ENCODE measurements around the gene FNDC4.
"Not testable (repeated sequence)": the region's sequence is repeated elsewhere in the genome, so short reads cannot be mapped to it uniquely, and the experiment has no call there.

Gene FNDC4

DNA sequence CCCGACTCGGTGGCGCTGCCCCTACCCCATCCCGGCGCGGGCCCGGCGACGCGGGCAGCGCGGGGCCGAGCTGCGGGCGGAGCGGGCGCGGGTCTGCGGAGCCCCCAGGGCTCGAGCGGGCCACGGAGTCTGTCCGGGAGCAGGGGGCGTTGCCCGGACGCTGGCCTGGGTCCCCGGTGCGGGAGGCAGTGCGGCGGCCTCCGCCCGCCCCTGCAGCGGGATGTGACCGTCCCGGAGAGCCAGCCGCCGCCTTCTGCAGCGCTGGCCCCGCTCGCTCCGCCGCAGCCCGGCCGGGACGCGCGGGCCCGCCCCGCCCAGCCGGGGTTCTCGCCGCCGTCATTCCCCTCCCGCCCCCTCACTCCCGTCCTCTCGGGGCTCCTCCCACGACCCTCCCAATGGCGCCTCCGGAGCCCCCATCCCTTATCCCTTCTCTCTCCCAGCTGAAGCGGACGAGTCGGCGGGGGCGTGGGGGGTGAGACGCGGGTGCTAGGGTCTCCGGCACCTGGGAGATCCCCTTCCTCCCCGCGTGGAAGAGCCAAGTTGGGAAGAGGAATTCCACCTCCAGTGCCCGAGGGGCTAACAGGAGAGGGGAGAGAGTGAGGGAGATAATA, at the start of gene FNDC4:
Gene FNDC4, minus strand, starts transcription at position 257 of the 611 bp plus-strand sequence. CDS start 521 bp downstream, outside the sequence.
- peak in 3 of 6 experiments; percentile 20 to 37 (median 21) for DNase-seq

DNA sequence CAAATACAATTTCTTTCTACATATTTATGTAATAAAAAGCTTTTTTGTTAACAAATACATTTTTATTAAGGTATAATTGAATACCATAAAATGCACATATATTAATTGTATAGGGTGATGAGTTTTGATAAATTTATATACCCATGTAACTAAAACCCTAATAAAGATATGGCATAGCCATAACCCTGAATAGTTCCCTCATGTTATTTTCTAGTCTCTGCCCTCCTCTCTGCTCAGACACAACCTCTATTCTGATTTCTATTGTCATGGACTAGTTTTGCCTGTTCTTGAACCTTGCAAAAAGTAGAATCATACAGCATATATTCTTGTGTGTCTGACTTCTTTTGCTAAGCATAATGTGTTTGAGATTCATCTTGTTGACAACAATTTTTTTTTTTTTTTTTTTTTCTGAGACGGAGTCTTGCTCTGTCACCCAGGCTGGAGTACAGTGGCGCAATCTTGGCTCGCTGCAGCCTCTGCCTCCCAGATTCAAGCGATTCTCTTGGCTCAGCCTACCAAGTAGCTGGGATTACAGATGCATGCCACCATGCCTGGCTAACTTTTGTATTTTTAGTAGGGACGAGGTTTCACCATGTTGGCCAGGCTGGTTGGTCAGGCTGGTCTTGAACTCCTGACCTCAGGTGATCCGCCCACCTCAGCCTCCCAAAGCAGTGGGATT, 49.3 kb upstream of the FNDC4 start:
- no peak for DNase-seq

- not testable (repeated sequence) for DNase-seq
These were observed 44.6 kb upstream of the FNDC4 start for GRCh38 chr2:27539649-27540048.

DNA sequence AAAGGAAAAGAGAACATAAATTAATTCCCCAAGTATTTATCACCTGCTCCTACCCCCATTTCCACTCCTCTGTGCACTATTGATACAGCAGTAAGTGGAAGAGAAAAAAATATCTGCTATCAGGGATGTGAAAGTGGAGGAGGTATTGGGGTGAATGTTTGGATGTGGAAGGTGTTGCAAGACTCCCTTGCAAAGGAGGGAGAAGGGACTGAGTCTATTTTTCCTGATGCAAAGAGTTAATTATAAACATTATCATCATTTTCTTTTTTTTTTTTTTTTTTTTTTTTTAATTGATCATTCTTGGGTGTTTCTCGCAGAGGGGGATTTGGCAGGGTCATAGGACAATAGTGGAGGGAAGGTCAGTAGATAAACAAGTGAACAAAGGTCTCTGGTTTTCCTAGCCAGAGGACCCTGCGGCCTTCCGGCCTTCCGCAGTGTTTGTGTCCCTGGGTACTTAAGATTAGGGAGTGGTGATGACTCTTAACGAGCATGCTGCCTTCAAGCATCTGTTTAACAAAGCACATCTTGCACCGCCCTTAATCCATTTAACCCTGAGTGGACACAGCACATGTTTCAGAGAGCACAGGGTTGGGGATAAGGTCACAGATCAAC, 43.9 kb upstream of the FNDC4 start:
- DNase-seq: not testable (repeated sequence)

DNA sequence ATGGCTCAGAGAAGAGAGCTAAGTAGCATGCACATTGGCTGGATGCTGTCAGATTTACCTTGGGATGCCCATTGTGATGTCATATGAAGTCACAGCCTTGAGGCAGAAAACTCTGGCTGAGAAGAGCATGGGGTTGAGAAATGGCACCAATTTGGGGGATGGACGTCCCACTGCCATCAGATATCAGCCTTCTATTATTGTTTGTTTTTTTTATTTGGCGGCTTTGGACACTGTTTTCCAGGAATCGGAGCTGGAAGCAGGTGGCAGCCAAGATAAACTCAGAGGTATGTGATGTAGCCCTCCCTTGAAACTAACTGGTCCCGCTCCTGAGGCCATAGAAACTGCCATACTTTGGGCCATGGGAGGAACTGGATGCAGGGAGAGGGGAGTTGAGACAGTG, 42.3 kb upstream of the FNDC4 start:
- DNase-seq: no peak

GRCh38 chr2:27531983-27532382, 37.0 kb upstream of the FNDC4 start:
- no peak for DNase-seq

GRCh38 chr2:27527182-27527581, 32.2 kb upstream of the FNDC4 start:
- no peak for DNase-seq

DNA sequence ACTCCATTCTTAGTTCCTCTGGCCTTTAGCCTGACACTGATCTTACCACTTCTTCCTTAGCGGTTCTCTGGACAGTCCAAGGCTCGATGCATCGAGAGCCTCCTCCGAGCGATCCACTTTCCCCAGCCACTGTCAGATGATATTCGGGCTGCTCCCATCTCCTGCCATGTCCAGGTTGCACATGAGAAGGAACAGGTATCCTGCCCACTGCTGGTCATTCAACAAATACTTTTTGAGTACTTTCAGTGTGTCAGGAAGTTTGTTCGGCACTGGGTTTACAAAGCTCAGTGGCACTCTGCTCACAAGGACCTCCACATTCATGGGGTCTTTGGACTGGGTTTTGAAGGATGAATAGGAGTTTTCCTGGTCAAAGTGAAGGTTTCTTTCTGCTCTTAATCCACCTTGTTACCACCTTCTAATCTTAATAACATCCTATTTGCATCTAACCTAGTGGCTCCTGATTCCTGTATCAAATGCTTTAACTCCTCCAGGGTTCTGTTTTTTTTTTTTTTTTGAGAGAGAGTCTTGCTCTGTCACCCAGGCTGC, 27.5 kb upstream of the FNDC4 start:
- DNase-seq: no peak

DNA sequence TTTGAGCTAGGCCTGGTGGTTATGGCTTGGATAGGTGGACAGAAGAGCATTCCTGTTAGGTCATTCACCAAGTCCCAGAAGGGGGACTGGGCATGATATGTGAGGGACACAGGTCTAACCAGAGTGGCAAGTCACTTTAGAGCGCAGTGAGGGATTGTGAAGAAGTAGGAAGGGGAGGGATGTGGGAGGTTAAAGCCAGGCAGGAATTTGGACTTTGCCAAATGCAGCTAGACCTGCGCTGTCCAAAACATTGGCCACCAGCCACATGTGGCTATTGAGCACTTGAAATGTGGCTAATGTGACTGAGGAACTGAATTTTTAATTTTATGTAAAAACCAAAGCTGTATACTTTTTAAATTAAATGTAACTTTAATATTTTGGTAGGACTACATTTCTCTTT, 25.3 kb upstream of the FNDC4 start:
- no peak for DNase-seq

DNA sequence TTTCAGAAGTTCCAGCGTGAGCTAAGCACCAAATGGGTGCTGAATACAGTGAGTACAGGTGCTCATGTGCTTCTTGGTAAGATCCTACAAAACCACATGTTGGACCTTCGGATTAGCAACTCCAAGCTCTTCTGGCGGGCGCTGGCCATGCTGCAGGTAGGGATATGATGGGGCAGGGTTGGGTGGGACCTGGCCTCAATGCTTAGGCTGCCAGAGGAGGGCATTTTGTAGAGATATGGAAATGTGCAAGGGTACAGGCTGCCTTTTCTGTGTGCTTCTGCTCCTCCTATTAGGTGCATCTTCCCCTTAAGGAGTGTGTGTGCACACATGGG, 23.7 kb upstream of the FNDC4 start:
- DNase-seq: no peak

GRCh38 chr2:27518113-27518781, 23.2 kb upstream of the FNDC4 start:
- no peak for DNase-seq

- DNase-seq: no peak
These were observed 14.3 kb upstream of the FNDC4 start for GRCh38 chr2:27509326-27509725.

DNA sequence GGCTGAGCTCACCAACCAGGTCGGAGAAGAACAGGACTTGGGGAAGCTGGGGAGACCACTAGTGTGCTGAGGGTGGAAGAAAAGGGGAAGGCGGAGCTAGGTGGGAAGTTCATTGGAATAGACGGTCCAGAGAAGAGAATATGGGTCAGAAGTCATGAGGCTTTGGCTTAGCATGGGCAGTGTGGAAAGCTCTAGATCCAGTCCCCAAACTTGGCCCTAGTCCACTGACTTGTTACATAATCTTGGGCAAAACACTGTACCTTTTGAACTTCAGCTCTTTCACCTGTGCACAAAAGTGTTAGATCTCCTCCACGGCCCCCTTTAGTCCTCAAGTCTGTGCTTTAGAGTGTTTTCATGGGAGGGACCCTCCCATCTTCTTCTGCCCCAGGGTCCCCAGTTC, 12.3 kb upstream of the FNDC4 start:
- DNase-seq: no peak

DNA sequence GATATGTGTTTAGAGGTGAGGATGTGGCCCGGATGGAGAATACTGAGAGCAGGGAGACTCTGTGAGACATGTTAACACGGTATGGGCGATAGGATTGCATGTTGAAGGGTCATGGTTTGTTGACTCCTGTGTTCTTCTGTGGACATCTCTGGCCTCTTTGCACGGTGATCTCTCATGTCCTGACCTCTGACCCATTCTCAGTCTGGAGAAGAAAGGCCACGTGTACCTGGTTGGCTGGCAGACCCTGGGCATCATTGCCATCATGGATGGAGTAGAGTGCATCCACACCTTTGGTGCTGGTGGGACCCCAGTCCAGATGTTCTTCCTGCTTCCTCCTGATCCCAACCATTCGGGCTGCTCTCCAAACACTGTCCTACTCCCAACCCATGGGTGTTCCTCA, 11.6 kb upstream of the FNDC4 start:
- no peak for DNase-seq

DNA sequence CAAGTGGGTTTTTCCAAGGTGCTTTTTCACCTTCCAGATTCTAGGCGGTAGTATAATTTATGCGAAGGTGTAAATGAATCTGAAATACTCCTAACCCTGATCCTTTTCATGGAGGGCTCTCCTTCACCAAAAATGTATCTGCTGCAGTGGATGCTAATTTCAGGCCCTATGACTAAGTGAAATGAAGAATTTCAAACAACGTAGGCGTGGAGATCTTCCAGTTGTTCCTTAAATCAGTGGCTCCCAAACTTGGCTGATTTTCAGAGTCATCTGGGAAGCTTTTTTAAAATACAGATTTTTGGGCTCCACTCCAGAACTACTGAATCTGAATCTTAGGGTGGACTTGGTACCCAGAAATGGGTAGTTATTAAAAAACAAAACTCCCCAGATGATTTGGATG, 7.1 kb upstream of the FNDC4 start:
- no peak for DNase-seq

DNA sequence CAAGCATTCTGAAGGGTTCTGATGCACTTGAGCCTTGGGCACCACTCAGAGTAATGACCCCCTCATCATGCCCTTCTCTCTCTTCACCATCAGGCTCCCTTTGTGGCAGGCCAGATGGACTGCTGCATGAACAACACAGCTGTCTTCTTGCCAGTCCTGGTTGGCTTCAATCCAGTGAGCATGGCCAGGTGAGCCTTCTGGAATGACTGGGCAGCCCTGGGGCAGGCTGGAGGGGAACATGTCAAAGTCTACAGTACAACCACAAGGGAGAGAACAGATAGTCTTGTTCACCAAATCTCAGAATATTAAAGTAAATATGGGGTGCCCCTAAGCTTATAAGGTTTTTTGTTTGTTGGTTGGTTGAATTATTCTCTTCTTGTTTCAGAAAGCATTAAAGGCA, 6.0 kb upstream of the FNDC4 start:
- DNase-seq: no peak

DNA sequence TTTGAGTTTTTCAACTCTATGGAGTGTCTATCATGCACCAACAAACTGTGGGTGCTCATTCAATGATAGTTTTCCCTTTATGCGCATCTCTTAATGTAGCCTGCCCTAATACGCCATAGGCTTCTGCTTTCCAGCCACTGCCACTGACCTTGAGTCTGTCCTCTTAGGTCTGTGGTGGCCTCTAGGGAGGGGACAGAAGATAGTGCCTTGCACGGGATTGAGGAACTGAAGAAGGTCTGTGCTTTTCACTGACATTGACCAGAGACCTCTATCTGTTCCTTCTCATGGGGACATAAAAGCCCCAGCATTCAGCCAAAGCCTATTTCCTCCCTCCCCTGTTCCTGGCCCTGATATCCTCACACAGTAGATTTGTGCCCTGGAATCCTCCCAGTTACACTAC, 4.0 kb upstream of the FNDC4 start:
- no peak for DNase-seq

GRCh38 chr2:27497288-27497627, 2.3 kb upstream of the FNDC4 start:
- no peak for DNase-seq

DNA sequence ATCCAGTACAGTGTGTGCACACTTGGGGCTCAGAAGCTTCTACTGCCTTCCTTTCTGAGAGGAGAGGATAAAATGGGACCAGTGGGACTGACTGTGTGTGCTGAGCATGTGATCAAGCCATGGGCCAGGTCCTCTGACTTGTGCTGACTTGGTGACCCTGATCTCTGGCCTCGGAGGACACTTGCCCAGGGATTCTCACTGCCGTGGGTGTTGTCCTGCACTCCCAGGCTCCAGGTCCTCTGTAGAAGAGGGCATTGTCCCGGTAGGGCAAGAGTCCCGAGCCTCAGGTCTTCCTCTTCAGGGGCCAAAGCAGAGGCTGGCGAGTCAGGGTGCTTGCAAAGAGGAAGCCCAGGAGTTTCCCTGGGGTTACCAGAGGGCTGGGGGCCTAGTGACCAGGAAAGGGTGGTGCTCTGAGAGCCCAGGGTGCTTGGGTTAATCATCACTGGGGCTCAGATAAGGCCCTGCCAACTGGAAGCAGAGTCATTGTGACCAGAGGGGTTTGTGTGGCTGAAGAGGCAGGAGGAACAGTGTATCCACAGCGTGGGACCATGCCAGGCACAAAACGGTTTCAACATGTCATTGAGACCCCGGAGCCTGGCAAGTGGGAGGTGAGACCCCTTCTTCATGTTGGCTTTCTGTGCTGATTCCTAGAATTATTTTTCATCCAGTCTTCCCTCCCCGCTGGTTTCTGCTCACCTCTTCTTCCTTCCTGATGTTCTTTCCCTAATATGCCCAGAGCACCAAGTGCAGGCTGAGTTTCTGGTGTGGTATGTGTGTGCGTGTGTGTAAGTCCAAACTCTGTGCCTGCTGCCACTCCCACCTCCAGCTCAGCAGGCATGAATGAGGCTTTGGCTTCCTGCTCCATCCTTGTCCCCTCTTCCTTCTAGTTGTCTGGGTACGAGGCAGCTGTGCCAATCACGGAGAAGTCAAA, 1.6 kb upstream of the FNDC4 start, which contains the start of gene GCKR:
Gene GCKR, plus strand, starts transcription at position 483 of the 931 bp plus-strand sequence. Its CDS starts 66 bp downstream, at position 549.
- no peak for DNase-seq

DNA sequence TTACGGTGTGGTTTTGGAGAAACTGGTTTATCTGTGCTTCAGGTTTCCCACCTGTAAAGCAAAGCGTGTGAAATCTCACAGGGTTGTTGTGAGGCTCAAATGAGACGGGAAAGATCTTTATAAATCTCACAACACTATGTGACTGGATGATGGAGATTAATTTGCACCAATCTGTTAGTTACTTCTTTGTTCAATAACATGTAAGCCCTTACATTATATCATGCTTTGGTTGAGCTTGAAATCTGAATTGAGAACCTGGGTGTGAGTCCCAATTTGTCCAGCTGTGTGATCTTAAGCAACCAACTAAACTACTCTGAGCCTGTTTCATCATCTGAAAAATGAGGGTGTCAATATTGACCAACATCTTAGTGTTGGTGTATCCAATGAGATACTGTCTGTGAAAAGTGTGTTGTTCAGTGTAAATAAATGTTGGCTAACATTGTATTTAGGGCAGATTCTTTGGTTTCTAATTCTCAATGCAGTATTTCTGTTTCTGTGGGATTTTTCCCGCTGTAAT, 898 bp upstream of the FNDC4 start:
- no peak for DNase-seq

DNA sequence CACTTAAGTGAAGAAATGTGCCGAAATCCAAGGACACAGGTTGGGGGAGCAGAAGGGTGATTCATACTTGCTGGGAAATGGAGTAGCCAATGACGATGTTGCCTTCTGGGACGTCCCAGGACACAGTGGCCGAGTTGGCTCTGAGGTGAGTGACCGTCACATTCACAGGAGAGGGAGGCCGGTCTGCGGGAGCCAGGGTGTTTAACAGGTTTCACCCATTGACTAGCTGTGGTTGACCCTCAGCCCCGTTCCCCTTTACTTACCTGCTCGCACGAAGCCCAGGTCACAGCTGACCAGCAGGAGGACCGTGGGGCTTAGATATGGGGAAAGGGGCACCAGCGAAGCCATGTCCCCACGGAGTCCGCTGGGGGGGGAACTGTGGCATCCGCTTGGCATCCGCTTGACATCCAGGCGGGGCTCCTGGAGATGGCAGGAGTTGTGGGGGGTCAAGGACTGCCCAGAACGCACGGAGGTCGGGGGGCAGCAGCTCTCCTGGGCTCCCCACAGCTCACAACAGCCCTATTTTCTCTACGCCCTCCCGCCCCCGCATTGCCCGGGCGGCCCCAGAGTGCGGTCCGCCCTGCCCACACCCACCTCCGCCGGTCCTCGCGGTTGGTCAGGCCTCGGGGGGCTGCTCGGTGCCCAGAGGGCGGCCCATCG, 586 bp downstream of the FNDC4 start:
- DNase-seq: peak in 2 of 6 experiments; percentile 7 to 9

DNA sequence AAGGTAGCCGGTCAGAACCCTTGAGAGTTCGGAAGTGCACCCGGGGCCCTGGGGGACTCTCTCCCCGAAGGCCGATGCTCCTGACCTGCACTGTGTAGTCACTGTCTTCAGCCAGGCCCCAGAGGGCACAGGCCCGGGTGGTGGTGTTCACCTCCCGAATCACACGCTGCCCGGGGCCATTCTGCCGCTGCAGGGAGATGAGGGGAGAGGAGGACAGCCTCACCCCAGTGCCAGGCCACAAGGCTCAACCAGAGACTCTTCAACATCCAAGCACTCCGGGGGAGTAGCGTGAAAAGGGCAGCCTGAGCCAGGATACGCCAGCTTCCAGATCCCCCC, 1.1 kb downstream of the FNDC4 start:
- DNase-seq: no peak

All from stimulated activated naive CD4-positive, alpha-beta T cell (primary cell).